ENCODE measurements around the gene P4HTM. TPM values are rescaled to one million over a fixed set of nuclear protein-coding genes. Genes with fewer than 3 reads are reported as not detected.

Gene P4HTM
- total and polyA plus RNA-seq, 2 of the 4 experiments (the other 2 are of a cell fraction), result 10.4 to 26.1 TPM

GRCh38 chr3:49015765-49016164 lies 25.7 kb downstream of the P4HTM start:
- H3K9me3 ChIP-seq (ENCODE audit: control insufficient read depth, insufficient read depth, low read length), result no peaks in the 10 kb centered on the region
- no peak for ATAC-seq (ENCODE audit: low read depth)
- in situ Hi-C loops (cut with MboI; ENCODE audit: low sequenced_read_pairs) (no loop called here), intact Hi-C loops (cut with micrococcal nuclease) (no loop called here), dilution Hi-C loops (cut with HindIII; ENCODE audit: low sequenced_read_pairs, unreplicated experiment) (no loop called here)
- H3K18ac ChIP-seq (ENCODE audit: low read depth, low read length), result no peak overlapping the region
- H2AFZ ChIP-seq (replicated peaks; ENCODE audit: low read length, poor library complexity), result peak overlapping the region; percentile 7
- H3K9me1 ChIP-seq (ENCODE audit: insufficient read depth, low read length), result peaks cover 14% of the 10 kb centered on the region
- H2BK15ac ChIP-seq (ENCODE audit: low read depth, low read length), result no peak overlapping the region
- no peak overlapping the region for H2BK20ac ChIP-seq (ENCODE audit: low read depth, low read length)
- H3K14ac ChIP-seq (replicated peaks; ENCODE audit: low read depth, low read length), result no peak overlapping the region
- no CpG with 5 or more reads among the region's 6 CpGs for WGBS, 2 experiments (ENCODE audit: extremely low coverage in 2 of 2, insufficient read length in 1 of 2)
- no peak overlapping the region for H3K23ac ChIP-seq (ENCODE audit: low read depth, low read length)
- peaks cover 52% of the 10 kb centered on the region for H3K36me3 ChIP-seq (ENCODE audit: control insufficient read depth, insufficient read depth, low read length)
- no peak overlapping the region for H2BK120ac ChIP-seq (ENCODE audit: low read depth, low read length)
- H3K27ac ChIP-seq (ENCODE audit: insufficient read depth, low read length), result no peak overlapping the region
- no peak overlapping the region for H2AK5ac ChIP-seq (ENCODE audit: low read depth, low read length)
- H4K8ac ChIP-seq (ENCODE audit: low read depth in 2 of 2, low read length in 2 of 2), result no peak overlapping the region
- peaks cover 13% of the 10 kb centered on the region for H3K4me1 ChIP-seq (ENCODE audit: control insufficient read depth, insufficient read depth, low read length)
- H3K56ac ChIP-seq (ENCODE audit: extremely low read depth, insufficient read depth, low read length), result no peak overlapping the region
- H3K4ac ChIP-seq (ENCODE audit: low read depth, low read length), result no peak overlapping the region
- no peaks in the 10 kb centered on the region for H3K27me3 ChIP-seq (ENCODE audit: control insufficient read depth, insufficient read depth, low read length)
- DNase-seq, result no peak
- no TSS peak for BruUV-seq (replicated peaks)
- H3K79me1 ChIP-seq (ENCODE audit: low read depth in 1 of 2, low read length in 2 of 2), result peaks cover 20 to 92% of the 10 kb centered on the region in 2 experiments; a peak in 3 of 4 replicates
- CTCF ChIA-PET, result no interaction called here
- H3K4me2 ChIP-seq (ENCODE audit: low read depth, low read length), result no peak overlapping the region
- H4K20me1 ChIP-seq (ENCODE audit: insufficient read depth, low read length), result peaks cover 41% of the 10 kb centered on the region
- H2BK5ac ChIP-seq (ENCODE audit: low read depth, low read length, poor library complexity, severe bottlenecking), result no peak overlapping the region
- H3K9ac ChIP-seq (ENCODE audit: low read depth, low read length), result no peak overlapping the region
- no peak overlapping the region for H4K5ac ChIP-seq (ENCODE audit: low read depth, low read length)
- H2AK9ac ChIP-seq (replicated peaks; ENCODE audit: low read depth, low read length, poor library complexity), result peak overlapping the region; percentile 33
- POLR2A ChIA-PET (ENCODE audit: unreplicated experiment), result no interaction called here
- no peak overlapping the region for H4K91ac ChIP-seq (ENCODE audit: insufficient read depth, low read depth, low read length)
- TF ChIP-seq MAFK (IDR thresholded peaks at IDR 0.05; ENCODE audit: low read depth, low read length) (no peak), CEBPB (IDR thresholded peaks at IDR 0.05; ENCODE audit: low read depth, low read length) (no peak), ELK1 (IDR thresholded peaks at IDR 0.05; ENCODE audit: borderline replicate concordance, low read depth, low read length) (no peak), CHD1 (IDR thresholded peaks at IDR 0.05; ENCODE audit: low read depth, low read length) (no peak)
- no peak overlapping the region for H3K4me3 ChIP-seq (ENCODE audit: insufficient read depth, low read depth, low read length)

All from IMR-90 (cell line).